Measurements from ENCODE around the gene KCNA2.
A peak's percentile ranks its signal among the peaks of the same experiment; 100 is the strongest.

Gene KCNA2

GRCh38 chr1:110602466-110602865 lies 3.7 kb downstream of the KCNA2 start:
- DNase-seq (ENCODE audit: low spot score) = no peak

DNA sequence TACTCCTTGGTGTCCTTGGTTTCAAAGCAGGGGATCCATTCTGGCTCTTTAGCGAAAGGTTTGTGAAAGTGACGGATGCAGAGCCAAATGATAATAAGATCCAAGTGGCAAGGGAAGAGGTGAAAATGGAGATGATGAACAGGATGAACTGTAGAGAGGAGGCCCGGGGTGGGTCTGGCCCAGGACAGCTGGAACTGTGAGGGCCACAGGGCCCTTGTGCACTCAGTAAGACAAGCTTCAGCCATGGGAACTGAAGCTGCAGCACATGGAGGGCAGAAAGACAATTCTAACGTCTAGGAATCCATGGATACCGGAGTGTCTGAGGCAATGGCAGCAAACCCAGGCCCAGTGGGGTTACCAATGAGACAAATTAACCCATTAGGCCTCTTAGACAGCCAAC lies 4.8 kb downstream of the KCNA2 start:
- DNase-seq (ENCODE audit: low spot score) = no peak

GRCh38 chr1:110600716-110601115 lies 5.4 kb downstream of the KCNA2 start:
- DNase-seq (ENCODE audit: low spot score) = no peak

DNA sequence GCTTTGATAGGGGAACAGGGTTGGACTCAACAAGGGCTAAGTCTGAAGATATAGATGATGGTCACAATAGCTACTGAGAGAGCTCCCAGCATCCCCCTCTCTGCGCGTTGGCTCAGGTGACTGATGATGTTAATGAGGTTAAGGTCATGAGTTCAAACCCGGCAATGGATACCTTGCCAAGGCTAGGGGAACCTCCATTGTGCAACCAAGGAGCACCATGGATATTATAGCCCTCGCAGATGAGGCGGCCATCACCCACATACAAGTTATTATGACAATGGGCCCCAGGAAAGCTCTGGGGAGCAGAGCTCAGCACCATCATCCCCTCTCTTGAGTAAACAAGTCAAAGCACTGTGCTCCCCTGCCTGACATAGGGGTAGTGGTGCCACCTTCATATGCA lies 8.2 kb downstream of the KCNA2 start:
- DNase-seq (ENCODE audit: low spot score) = no peak

- DNase-seq (ENCODE audit: low spot score) = no peak
Measured at GRCh38 chr1:110596312-110596711, 9.8 kb downstream of the KCNA2 start.

DNA sequence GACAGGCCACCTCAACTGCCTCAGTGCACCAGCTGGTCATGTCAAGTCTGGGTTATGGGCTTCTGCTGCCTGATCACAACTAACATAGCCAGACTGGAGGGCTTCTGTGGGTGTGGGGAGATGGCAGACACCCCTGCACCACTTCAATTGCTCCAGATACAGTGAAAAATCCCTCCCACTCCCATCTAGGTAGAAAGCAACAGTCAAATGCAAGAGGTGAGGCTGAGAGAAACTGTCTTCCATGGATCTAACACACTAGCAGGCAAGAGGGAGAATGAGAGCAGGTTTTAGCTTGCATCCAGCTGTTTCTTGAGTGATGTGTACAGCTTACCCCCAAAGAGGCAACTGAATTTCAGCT lies 10.8 kb downstream of the KCNA2 start:
- no peak for DNase-seq (ENCODE audit: low spot score)

- peak; percentile 63 for DNase-seq (ENCODE audit: low spot score)
Measured at GRCh38 chr1:110594456-110595352, 11.5 kb downstream of the KCNA2 start.

DNA sequence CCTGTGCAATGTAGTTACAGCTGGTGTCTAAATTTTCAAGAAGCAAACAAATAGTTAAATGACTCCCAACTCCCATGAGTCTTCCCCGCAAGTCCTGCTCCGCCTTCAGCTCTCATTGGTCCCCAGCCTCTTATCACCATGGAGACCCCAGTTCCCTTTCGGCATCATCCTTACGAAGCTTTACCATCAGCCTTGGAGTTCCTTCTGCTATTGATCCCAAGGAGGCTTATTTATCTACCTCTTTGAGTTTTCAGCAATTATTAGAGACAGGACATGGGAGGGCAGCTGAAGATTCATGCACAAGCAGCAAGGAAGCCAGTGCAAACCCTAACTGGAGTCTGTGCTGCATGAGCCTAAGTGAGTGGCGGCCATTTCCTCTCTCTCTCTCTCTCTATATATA lies 12.3 kb downstream of the KCNA2 start:
- no peak for DNase-seq (ENCODE audit: low spot score)

DNA sequence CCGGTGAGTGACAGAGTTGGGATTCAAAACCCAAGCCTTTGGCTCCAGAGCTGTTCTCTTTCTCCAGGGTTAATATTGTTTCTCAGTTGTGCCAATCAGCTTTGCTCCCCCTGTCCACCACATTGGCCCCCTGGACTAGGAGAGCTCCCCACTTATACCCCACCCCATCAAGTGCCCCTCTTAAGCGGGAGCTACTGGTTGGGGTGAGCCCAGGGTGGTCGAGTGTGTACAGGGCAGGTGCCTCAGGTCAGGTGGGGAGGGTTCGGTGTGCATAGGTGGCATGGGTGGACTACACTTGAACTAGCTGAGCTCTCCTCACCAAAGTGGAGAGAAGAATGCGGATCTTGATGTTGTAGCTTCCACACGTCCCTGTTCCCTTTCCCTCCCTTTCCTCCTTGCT lies 14.2 kb downstream of the KCNA2 start:
- DNase-seq (ENCODE audit: low spot score) = no peak

DNA sequence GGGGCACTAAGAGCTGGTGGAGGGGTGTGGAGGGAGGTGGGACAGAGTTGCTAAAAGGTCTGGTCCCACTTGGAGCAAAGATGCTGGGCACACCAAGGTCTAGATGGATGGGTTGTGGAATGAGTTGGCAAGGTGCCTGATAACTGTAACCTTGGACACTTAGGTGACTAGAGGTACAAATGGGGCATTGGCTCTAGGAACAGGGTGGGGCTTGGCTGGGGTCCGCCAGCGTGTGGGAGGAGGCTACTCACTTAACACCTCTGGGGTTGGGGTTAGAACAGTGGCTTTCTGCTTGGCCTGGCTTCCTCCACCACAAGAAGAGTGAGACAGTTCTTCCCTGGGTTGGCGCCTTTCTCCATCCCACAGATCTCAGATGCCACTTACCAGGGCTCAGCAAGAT lies 17.2 kb downstream of the KCNA2 start:
- no peak for DNase-seq (ENCODE audit: low spot score)

DNA sequence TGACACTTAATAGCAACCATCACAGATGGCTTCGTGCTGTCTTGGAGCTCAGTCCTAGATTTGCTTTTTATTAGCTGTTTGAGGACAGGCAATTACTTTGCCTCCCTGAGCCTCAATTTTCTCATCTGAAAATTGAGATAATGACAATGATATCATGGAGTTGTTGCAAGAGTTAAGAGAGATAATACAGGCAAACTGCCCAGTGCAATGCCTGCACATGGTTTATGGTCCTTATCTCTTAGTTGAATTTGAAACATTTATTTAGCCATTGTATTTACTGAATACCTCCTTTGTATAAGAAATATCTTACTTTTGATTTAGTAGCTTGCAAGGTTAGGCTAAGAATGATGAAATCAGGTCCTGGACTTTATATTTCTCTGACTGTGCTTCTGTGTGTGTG lies 17.7 kb downstream of the KCNA2 start:
- DNase-seq (ENCODE audit: low spot score) = no peak

DNA sequence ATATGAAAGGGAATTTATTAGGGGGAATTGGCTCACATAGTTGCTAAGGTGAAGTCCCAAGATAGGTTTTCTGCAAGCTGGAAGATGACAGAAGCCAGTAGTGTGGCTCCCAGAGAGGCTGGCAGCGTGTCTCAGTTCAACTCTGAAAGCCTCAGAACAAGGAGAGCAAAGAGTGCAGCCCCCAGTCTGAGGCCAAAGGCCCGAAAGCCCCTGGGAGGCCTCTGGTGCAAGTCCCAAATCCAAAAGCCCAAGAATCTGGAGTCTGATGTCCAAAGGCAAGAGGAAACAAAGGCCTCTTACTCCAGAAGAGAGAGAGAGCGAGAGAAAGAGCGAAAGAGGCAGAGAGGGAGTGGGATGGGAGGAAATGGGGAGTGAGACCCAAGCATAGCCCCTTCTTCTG lies 18.3 kb downstream of the KCNA2 start:
- no peak for DNase-seq (ENCODE audit: low spot score)

DNA sequence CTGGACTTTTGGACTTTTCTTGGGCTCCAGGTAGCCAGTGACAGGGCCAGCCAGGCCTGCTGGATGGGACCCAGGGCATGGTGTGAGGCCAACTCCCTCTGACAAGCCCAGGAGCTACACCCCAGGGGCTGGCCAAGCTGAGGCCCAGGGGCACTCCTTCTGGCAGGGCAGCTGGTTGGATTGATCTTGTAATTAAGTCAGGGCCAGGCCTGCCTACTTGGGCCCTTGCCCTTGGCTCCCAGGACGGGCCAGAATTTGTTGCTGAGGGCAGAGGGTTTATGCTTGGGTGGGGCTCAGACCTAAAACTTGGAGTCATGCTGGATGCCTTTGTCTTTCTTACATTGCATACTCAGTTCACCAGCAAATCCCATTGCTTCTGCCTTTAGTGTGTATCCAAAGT lies 20.7 kb downstream of the KCNA2 start:
- no peak for DNase-seq (ENCODE audit: low spot score)

GRCh38 chr1:110584045-110584444 lies 22.1 kb downstream of the KCNA2 start:
- DNase-seq (ENCODE audit: low spot score) = no peak

GRCh38 chr1:110583505-110583904 lies 22.7 kb downstream of the KCNA2 start:
- DNase-seq (ENCODE audit: low spot score) = no peak

- DNase-seq (ENCODE audit: low spot score) = no peak
Measured at GRCh38 chr1:110582378-110582777, 23.8 kb downstream of the KCNA2 start.

DNA sequence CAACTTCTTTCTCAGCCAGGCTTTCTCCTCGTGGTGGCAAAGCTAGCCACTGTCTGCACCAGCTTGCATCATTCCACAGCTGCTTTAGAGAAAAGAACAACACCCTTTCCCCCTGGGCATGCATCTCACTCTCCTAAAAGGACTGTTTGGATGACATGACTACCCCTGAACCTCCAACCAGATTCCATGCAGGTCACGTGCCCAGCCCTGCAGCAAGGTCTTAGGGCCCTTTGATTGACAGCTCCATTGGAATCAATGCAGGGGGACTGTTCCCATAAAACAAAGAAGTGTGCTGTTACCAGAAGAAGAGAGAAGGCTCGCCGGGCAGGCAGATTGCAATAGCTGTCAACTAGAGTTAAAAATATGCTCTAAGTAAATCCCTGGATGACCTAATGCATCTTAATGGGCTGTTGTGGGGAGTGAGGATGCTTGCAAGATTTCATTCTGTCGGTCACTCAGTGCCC lies 24.4 kb downstream of the KCNA2 start:
- DNase-seq (ENCODE audit: low spot score) = no peak

GRCh38 chr1:110580244-110580643 lies 25.9 kb downstream of the KCNA2 start:
- no peak for DNase-seq (ENCODE audit: low spot score)

- no peak for DNase-seq (ENCODE audit: low spot score)
Measured at GRCh38 chr1:110579460-110579859, 26.7 kb downstream of the KCNA2 start.

GRCh38 chr1:110576441-110576840 lies 29.7 kb downstream of the KCNA2 start:
- no peak for DNase-seq (ENCODE audit: low spot score)

DNA sequence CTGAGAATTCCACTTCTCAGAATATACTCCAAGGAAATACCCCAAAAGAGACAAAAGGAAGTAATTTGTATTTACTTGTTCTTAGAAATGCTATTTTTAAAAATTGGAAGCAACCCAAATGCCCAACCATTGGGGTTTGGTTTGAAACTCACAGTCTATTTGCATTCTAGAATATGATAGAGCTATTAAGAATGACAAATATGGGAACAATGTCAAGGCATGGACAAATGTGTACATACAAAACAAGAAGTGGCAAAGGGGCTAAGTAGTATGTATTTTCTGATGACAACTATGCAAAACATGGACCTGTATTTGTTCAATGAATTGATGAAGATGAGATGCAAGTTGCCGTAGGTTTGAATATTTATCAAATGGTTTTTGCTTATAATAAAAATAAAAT lies 32.8 kb downstream of the KCNA2 start:
- DNase-seq (ENCODE audit: low spot score) = no peak

DNA sequence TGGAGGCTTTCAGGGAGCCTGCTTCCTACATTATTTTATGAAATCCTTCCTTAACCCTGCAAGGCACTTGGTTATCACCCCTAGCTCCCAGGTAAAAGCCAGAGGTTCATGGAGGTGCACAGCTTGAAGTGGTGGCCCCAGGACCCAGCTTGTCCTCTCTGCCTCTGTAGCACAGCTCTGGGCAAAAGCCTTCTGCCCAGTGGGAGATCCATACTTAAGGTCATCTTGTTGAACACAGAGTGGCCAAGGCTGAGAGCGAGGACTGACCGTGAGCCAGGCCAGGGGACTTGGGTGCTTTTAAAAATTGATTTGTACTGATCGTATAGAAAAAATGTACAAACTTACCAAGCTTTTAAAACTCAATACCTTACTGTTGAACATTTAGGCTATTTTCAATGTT lies 33.4 kb downstream of the KCNA2 start:
- no peak for DNase-seq (ENCODE audit: low spot score)

- DNase-seq (ENCODE audit: low spot score) = no peak
Measured at GRCh38 chr1:110570901-110571300, 35.3 kb downstream of the KCNA2 start.

- peak; percentile 39 for DNase-seq (ENCODE audit: low spot score)
Measured at GRCh38 chr1:110570307-110570706, 35.9 kb downstream of the KCNA2 start.
